NCI-H510A (cell line): ENCODE measurements around the gene FYCO1.
"Not testable (repeated sequence)": the region's sequence is repeated elsewhere in the genome, so short reads cannot be mapped to it uniquely, and the experiment has no call there.

Experiments
- DNase-seq: peaks from one replicate; lab custom pipeline; 2025; lab: John Stamatoyannopoulos, UW

FYCO1 gene

GRCh38 chr3:46010519-46011113 lies 15.0 kb upstream of the FYCO1 start:
- DNase-seq = no peak

GRCh38 chr3:46008058-46008457 lies 12.4 kb upstream of the FYCO1 start:
- no peak for DNase-seq

DNA sequence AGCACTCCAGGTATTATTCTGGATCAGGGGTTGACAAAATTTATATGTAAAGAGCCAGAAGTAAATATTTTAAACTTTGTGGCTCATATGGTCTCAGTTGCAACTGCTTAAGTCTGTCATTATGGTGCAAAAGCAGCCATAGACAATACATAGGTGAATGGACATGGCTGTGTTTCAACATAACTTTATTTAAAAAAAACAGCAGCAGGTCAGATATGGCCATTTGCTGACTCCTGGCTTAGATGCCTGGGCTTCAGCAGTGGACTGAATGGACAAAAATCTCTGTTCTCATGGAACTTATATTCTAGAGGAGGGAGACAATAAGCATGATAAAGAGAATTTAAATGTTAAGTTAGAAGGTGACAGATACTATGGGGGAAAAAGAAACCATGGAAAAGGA lies 11.7 kb upstream of the FYCO1 start:
- no peak for DNase-seq

DNA sequence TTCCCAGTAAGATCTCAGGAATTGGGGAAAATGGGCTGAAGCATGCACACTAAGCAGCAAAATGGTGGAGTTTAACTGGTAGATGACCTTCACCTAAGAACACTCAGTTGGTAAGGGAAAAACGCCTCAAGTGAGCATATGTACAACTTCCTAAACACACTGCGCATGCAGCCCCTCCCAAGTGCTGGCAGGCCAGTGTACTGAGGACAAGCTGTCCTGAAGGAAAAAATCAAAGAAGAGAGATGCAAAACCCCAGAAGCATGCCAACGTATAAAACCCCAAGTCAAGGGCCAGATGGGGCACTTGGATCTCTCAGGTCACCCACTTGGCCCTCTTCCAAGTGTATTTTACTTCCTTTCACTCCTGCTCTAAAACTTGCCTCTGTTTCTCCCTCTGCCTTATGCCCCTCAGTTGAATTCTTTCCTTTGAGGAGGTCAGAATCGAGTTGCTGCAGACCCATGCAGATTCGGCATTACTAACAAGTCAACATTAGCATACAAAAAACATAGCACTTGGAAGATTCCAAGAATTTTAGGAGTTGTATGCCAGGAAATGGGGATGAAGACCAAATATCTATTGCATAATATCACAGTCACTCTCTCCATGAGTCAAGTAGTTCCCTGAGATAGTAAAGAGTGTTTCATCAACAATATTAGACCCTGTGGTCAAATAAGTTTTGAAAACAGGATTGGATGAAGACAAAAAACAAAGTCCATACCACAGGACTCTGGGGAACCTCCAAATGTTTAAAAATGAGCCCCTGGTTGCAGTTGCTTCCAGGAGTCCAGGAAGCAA lies 10.8 kb upstream of the FYCO1 start:
- no peak for DNase-seq

GRCh38 chr3:46003706-46004105 lies 8.1 kb upstream of the FYCO1 start:
- DNase-seq = not testable (repeated sequence)

DNA sequence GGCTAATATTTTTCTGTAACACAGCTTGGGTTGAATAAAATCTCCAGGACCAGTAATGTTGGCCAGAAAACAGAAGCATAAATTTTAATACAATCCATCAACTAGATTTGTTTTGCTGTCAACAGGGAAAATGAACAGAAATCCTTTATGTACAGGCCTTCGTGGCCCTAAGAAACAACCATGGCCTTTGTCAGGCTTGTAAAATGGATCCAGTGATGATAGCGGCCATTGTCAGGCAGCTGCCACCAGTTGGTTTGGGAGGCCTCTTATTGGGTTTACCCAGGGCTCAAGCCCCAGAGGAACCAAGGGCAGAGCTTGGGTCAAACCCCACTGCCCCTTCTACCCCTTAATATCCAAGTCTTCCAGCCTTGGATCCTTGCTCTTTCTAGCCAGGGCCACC lies 5.6 kb upstream of the FYCO1 start:
- no peak for DNase-seq

- DNase-seq = no peak
These were observed 2.3 kb upstream of the FYCO1 start for GRCh38 chr3:45997942-45998341.

DNA sequence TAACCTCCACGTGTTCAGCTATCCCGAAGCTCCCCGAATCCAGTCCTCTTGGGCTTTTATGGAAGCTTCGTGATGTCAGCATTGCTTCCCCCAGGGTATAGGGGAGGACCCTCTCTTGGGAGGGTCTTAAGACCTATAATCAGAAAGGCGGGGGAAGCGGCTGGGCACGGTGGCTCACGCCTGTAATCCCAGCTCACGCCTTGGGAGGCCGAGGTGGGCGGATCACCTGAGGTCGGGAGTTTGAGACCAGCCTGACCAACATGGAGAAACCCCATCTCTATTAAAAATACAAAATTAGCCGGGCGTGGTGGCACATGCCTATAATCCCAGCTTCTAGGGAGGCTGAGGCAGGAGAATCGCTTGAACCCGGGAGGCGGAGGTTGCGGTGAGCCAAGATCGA lies 1.9 kb upstream of the FYCO1 start:
- not testable (repeated sequence) for DNase-seq

DNA sequence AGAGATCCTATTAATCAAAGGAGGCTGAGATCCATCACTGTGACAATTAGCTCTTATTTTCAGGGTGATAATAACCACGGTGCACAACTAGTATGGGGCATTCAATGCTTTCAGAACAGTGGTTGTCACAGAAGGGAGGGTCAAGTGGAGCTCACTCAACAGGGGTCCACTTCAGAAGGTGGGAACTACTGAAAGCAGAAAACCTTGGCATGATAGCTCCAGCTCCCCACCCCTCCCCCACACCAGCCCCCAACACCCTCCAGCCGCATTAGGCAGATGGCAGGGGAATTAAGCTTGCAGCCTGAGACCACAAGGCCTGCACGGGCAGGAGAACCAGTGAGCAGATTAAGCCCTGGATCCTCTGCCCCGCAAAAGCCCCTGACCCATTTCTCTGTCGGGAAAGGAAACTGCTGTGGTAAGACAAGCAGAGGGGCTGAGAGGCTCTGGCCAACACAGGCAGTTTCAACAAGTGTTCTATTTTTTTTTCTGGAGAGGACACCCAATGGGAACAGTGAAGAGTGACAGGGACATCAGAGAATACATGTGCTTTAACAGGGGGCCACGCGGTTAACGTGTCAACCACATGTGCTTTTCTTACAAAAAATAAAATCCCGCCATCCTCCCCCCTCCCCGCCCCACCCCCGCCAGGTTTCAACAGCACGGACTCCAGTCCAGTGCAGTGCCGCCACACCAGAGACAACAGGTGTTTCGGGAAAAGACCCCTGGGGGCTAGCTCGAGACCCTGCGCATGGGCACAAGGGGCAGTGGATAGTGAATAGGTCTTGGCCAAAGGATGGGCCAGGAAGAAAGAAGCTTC lies 997 bp downstream of the FYCO1 start:
- DNase-seq = no peak

DNA sequence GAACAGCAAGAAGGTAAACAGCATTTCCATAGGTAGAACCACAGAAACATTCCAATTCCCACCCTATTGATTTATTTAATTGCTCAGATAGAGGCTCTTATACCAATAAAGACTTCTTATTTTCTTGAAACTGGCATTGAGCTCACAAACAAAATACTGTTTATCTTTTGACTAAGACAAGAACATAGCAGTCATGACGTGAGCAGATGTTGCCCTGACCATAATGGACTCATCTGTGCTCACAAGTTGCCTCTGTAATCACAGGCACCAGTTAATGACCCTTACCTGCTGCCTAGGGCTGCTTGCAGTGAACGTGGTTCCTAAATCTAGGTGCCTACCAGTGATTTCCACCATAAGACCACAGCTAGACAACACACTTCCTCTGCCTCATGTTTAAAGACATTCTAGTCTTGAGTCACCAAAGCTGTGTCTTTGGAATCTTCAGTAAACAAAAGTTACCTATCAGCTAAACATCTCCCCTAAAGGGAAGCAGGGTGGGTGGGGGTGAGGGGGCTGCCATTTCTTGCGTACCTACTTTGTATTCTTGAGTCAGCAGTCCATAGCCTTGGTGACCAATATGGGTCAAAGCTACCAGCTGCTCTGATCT lies 2.1 kb downstream of the FYCO1 start:
- DNase-seq = no peak

GRCh38 chr3:45992821-45993221 lies 2.8 kb downstream of the FYCO1 start:
- DNase-seq = no peak

DNA sequence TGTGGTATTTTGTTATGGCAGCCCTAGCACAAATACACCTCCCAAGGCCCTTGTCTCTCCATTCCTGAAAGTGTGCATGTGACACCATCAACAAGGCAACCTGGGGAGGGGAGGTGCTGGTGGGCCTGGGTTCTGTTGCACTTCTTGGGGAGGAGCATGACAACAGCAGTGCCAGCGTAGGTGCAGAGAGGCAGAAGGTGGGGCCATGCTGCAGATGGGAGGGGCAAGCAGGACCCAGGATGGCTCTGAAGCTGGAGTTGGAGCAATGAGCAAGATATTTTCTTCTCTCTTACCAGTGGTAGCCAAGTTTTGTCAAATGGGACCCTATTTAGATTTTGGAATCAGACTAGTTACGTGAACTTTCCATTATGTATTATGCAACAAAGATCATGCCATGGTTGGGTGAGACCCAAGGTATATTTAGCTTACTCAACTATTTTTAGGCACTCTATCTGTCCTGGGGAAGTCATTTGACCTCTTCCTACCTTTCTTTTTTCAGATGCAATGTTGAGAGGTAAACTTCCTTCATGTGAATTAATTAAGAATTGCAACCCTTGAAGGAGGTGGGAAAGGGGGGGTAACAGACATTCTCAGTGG lies 3.4 kb downstream of the FYCO1 start:
- no peak for DNase-seq

DNA sequence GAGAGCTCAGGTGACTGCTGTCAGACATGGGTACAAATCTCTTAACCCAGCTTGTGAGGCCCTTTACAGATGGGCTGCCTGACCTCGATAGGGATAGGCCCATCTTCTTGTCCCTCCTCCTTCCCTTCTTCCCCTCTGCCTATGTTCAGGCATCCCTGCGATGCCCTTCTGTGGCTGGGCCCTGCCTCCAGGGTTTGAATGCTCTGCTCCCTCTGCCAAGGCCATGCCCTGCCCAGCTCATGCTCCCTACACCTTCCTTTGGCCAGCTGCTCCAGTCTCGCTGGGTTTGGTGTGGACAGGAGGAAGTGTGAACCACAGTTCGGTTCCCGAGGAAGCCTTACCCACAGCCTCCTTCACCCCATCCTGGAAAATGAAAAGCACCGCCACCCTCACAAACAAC lies 4.3 kb downstream of the FYCO1 start:
- no peak for DNase-seq

DNA sequence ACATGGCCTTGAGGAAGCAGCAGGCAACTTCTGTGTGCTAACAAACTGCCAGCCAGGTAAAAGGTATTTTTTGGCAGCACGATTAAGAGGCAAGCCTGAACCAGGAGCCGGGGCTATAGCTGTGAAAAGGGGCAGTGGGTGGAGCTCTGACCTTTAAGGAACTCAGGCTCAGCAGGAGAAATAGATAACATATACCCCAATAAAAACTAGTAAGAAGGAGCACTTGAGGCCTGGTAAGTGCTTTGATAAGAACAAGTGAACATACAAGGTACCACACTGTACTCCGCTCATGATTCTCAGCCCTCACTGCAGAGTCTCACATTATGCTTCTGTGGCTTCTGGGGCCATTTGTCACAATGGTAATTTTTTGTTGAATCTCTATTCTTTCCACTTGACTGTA lies 5.4 kb downstream of the FYCO1 start:
- DNase-seq = no peak

DNA sequence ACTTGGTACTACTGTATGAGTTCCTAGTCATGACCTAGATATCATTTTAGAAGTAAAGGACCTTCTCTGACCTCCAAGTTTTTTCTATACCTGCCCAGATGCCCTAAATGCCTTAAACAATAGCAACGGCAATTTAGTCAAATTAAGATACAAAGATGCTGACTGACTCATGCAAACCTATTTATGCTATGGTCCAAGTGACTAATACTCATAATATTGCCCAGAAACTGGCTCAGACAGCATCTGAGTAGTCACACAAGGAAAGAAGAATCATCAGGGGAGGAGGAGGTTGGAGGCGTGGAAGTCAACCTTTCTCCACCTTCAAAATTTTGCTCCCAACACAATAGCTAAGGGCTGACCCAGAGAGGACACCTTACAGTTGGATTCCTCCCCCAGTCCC lies 6.8 kb downstream of the FYCO1 start:
- DNase-seq = no peak

DNA sequence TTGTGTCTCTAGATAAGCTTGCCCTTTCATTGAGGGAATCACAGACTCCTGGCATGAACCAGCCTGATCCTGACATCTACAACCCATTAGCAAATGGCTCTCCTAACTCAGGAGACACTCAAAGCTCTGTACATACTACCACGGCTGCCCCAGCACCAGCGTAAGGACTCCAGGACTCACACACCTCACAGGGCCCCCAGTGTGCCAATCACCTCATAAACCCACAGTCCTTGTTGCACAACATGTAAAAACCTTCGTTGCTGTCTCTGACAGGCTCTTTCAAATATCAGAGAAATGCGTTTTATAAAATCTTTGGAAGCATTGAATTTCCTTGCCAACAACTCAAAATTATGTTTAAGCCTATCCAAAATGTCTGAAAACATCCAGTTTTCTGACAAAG lies 7.3 kb downstream of the FYCO1 start:
- no peak for DNase-seq

DNA sequence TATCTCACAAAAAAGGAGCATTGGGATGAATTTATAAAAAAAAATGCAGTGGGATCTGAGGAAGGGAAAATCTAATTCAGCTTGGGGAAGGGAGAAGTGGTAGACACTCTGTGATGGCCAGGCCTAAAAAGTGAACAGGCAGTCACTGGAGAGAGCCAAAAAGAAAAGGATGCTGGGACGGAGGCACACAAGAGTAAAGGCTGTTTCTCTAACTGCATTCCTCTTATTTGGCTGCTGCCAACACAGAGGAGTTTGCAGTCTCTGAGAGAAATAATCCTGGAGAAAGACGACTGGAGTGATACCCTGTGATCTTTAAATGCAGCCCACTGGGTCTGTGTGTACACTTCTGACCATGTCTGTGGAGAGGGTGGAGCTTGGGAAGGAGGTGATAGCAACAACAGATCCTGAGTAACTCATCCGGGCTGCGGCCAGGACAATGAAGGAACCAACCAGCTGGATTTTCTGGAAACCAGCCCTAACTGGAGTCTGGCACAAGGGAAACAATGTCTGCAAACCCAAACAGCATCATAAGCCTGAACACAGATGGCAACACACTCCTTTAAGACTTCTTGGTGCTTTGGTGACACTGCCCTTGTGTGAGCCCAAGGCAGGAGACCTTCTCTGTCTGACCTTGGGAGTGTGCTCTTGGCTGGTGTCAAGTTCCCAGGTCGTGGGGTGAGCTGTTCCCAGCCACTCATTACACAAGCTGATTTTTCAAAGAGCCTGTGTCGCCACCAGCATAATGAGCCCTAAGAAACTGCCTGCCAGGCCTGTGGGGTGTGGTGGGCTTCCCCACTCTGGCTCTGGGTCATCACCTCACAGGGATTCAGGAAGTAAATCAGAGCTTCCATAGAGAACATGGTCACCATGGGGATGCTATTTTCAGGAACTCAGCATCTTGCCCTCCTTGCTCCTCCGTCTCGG lies 8.0 kb downstream of the FYCO1 start:
- no peak for DNase-seq

- peak; percentile 13 for DNase-seq
These were observed 9.2 kb downstream of the FYCO1 start for GRCh38 chr3:45986303-45986982.

DNA sequence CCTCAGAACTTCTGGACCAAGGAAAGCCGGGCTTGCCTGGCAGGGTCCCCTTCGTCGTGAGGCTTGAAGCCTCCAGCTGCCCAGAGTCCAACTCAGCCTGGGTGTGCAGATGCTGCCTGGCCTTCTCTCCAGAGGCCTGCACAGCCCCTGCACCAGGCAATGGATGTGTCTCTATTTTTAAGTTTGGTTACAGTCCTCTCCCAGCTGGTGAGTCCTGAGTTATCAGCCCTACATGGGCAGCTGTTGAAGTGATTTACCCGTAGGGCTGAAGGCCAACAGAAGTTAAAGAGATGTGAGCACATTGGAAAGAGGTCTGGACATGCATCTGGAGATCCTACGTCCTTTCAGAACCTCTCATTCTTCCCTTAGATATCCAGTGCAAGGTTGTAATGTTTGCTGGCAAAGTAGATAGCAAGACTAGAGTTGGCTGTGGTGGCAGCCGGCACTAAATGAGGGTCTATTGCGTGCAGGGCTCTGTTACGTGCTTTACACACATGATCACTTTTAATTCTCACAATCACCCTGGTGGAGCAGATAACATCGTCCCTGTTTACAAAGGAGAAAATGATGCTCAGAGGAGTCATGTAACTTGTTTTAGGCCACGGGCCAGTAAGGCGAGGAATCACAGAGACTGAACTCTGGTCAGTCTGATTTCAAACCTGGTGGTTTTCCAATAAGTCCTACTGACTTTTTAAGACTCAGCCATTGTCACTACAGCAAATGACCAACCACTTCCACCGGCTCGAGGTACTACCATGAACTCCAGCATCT lies 9.9 kb downstream of the FYCO1 start:
- DNase-seq = no peak
